Glutamatergic neuron (in vitro differentiated cells): ENCODE measurements around the gene ACRV1. TPM values are rescaled to one million over a fixed set of nuclear protein-coding genes. Genes with fewer than 3 reads are reported as not detected.

Experiments used
- DNase-seq: peaks from one replicate; pipeline ENCODE4 v3.0.0; 2022
- H3K27ac Mint-ChIP-seq: one replicate; pipeline ENCODE4 v1.8.0; 2020; ENCODE audit warnings: mild to moderate bottlenecking, mixed read lengths, inconsistent platforms; ENCODE audit not compliant: unreplicated experiment
- H3K27me3 Mint-ChIP-seq: one replicate; pipeline ENCODE4 v1.8.0; 2020; ENCODE audit warnings: mild to moderate bottlenecking, moderate library complexity, mixed read lengths, inconsistent platforms; ENCODE audit not compliant: unreplicated experiment
- H3K36me3 Mint-ChIP-seq: one replicate; pipeline ENCODE4 v1.8.0; 2020; ENCODE audit warnings: mild to moderate bottlenecking, mixed read lengths, inconsistent platforms; ENCODE audit not compliant: unreplicated experiment
- H3K4me1 Mint-ChIP-seq: one replicate; pipeline ENCODE4 v1.8.0; 2020; ENCODE audit warnings: mild to moderate bottlenecking, low read depth, mixed read lengths, inconsistent platforms; ENCODE audit not compliant: unreplicated experiment
- H3K4me3 Mint-ChIP-seq: one replicate; pipeline ENCODE4 v1.8.0; 2020; ENCODE audit warnings: mild to moderate bottlenecking, mixed read lengths, inconsistent platforms; ENCODE audit not compliant: unreplicated experiment
- H3K9me3 Mint-ChIP-seq: one replicate; pipeline ENCODE4 v1.8.0; 2020; ENCODE audit warnings: mild to moderate bottlenecking, moderate library complexity, mixed read lengths, inconsistent platforms; ENCODE audit not compliant: unreplicated experiment
- total RNA-seq: library from RNA; stranded (reverse); fragmentation: NEBNext Ultra II Directional; extraction: Animal tissue kit (Norgen Biotek cat#: 25700); gene quantifications from one replicate; pipeline ENCODE4 v1.2.1, GENCODE V29; 2021; ENCODE audit not compliant: unreplicated experiment
- TF ChIP-seq, protein P1 (sequence below): fragments of 200-600 bp; sonication (generic); IDR thresholded peaks from one replicate; pipeline ENCODE4 v1.5.0; 2021; ENCODE audit not compliant: partially characterized antibody, unreplicated experiment

ACRV1 gene
- total RNA-seq, 1 donor from 2014 or later: not detected

DNA sequence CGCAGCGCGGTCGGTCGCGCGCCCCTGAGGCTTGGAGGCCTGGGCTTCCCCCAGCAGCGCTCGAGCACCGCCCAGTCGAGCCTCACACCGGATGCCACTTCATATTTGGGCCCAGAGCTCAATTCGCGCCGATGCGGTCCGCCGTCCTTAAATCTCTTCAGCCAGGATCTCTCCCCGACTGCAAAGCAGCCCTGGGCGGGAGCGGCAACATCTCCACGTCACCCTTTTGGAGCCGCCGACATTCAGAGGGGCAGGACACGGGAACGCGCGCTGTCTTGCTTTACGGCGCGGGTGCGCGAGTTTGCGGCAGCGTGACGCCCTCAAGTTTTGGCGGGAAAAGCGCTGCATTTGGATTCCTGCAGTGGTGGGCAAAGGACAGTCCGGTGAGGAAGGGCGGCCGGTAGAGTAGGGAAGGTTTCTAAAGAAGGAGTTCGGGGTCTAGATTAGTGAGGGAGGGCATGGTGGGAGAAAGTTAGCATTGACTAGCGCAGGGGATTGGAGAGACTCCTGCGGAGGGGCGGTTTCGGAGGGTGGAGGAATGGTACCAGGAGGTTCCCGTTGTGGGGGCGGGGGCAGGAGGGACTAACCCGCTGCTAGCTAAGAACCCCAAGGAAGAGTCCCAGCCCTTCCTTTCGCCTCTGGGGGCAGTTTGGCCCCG is 54.9 kb downstream of the ACRV1 start:
- peak overlapping the region; percentile 96 for H3K27ac Mint-ChIP-seq
- H3K4me1 Mint-ChIP-seq: peaks cover 7% of the 10 kb centered on the region
- H3K36me3 Mint-ChIP-seq: no peaks in the 10 kb centered on the region

DNA sequence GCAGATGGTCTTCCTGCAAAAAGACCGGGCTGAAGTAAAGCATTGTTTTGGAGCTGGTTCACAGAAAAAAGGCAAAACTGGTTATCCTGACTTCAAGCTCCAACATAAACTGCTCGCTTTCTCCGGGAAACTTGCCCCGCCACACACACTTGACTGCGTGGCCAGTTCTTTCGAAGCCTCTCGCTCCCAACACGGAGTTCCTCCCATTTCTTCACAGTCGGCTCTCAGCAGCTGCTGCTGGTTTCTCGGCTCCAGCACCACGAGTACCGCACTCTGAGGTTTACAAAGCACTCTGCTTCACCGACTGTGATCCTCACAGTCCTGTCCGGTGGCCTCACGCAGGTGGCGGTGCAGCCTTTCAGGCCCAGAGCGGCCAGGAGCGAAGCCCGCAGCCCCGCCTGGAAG is 55.4 kb downstream of the ACRV1 start:
- Mint-ChIP-seq H3K36me3 (no peaks in the 10 kb centered on the region), H3K27ac (peak overlapping the region; percentile 96), H3K27me3 (peaks cover 6% of the 10 kb centered on the region), H3K4me1 (peaks cover 7% of the 10 kb centered on the region), H3K4me3 (peak overlapping the region; percentile 99), H3K9me3 (peaks cover 7% of the 10 kb centered on the region)
- TF ChIP-seq, protein P1, sequence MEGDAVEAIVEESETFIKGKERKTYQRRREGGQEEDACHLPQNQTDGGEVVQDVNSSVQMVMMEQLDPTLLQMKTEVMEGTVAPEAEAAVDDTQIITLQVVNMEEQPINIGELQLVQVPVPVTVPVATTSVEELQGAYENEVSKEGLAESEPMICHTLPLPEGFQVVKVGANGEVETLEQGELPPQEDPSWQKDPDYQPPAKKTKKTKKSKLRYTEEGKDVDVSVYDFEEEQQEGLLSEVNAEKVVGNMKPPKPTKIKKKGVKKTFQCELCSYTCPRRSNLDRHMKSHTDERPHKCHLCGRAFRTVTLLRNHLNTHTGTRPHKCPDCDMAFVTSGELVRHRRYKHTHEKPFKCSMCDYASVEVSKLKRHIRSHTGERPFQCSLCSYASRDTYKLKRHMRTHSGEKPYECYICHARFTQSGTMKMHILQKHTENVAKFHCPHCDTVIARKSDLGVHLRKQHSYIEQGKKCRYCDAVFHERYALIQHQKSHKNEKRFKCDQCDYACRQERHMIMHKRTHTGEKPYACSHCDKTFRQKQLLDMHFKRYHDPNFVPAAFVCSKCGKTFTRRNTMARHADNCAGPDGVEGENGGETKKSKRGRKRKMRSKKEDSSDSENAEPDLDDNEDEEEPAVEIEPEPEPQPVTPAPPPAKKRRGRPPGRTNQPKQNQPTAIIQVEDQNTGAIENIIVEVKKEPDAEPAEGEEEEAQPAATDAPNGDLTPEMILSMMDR: no peak
- DNase-seq: no peak

More for the DNA sequence above, 54.9 kb downstream of the ACRV1 start:
- peaks cover 6% of the 10 kb centered on the region for H3K27me3 Mint-ChIP-seq
- peak overlapping the region; percentile 99 for H3K4me3 Mint-ChIP-seq
- H3K9me3 Mint-ChIP-seq: peaks cover 7% of the 10 kb centered on the region
- peak; percentile 91 for DNase-seq
- TF ChIP-seq, protein P1: no peak

DNA sequence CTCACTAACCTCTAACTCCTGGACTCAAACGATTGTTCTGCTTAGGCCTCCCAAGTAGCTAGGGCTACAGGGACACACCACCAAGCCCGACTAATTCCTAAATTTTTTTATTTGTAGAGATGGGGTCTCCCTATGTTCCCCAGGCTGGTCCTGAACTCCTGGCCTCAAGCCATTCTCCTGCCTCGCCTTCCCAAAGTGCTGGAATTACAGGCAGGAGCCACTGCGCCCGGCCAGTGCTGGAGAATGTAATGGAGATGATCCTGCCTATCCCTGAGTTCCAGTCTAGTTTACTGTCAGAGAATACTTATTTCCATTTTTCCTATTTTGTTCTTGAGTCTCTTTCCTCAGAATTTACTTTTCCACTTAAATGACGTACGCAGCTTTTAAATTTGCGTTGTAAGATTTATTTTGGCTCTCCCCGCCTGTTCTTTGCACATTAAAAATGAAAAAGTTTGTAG is 55.9 kb downstream of the ACRV1 start, which contains the start of gene CHEK1:
TSS of gene CHEK1 (plus strand) at position 408 of the 458 bp plus-strand sequence. CDS start 1,606 bp downstream, outside the sequence.
- H3K4me3 Mint-ChIP-seq: peak within 1 kb of the TSS; percentile 99
- no peak for DNase-seq

DNA sequence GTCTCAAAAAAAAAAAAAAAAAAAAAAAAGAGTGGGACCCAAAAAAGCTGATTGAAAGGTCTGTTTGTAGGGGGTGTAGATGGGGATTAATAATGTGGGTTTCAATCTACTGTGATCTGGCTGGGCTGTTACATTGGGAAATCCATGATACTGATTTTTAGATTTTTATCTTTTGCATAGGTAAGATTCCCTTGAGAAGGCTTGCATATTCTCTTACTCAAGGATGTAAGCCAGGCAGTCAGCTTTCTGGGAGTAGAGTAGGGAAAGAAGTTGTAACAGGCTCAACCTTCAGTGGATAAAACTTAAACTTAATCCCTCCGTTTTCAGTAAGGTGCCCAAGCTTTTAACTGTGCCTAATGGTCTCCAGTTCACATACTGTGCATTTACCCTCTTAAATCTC is 57.6 kb downstream of the ACRV1 start:
- TF ChIP-seq, protein P1: no peak
- no peak overlapping the region for H3K27ac Mint-ChIP-seq
- H3K4me1 Mint-ChIP-seq: peaks cover 7% of the 10 kb centered on the region
- H3K27me3 Mint-ChIP-seq: peaks cover 6% of the 10 kb centered on the region
- DNase-seq: no peak
- no peak overlapping the region for H3K4me3 Mint-ChIP-seq
- no peaks in the 10 kb centered on the region for H3K36me3 Mint-ChIP-seq
- peaks cover 7% of the 10 kb centered on the region for H3K9me3 Mint-ChIP-seq

More for the DNA sequence above, 55.9 kb downstream of the ACRV1 start, which contains the start of gene CHEK1:
- Mint-ChIP-seq H3K9me3 (peaks cover 7% of the 10 kb centered on the region), H3K36me3 (no peaks in the 10 kb centered on the region), H3K27ac (peak within 1 kb of the TSS; percentile 96), H3K4me1 (peaks cover 7% of the 10 kb centered on the region), H3K27me3 (peaks cover 6% of the 10 kb centered on the region)
- TF ChIP-seq, protein P1: no peak

DNA sequence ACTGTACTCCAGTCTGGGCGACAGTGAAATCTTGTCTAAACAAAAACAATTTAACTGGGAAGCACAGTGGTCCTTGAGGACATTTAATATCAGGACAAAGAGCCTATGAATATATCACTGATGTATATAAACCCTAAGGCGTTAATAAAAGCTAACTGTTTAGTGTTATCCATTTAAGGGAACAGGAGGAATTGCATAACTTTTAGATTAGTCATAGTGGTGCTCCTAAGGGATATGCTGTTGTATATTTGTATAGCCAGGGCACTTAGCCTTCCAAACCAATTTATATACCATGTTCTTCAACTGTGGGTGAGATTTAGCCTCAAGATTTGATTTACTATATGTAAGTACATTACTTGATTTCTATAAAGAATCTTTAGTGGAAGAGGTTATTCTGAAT is 58.7 kb downstream of the ACRV1 start:
- no peaks in the 10 kb centered on the region for H3K36me3 Mint-ChIP-seq
- peaks cover 7% of the 10 kb centered on the region for H3K9me3 Mint-ChIP-seq

More for the DNA sequence above, 58.7 kb downstream of the ACRV1 start:
- Mint-ChIP-seq H3K4me1 (peaks cover under 1% of the 10 kb centered on the region), H3K27me3 (peaks cover 6% of the 10 kb centered on the region), H3K27ac (no peak overlapping the region), H3K4me3 (no peak overlapping the region)
- TF ChIP-seq, protein P1: no peak
- DNase-seq: no peak
